IMR-90 (cell line): Measurements from ENCODE around the gene UCK2.

Experiments
- CEBPB ChIP-seq: IDR thresholded peaks from 2 replicates; pipeline ENCODE4 v1.6.1; 2012; ENCODE audit warnings: low read depth, low read length, improper control_type of control experiment
- CHD1 ChIP-seq: IDR thresholded peaks from 2 replicates; pipeline ENCODE4 v1.6.1; 2012; ENCODE audit warnings: low read depth, low read length, improper control_type of control experiment
- MAFK ChIP-seq: IDR thresholded peaks from 2 replicates; pipeline ENCODE4 v1.6.1; 2012; ENCODE audit warnings: low read depth, low read length, improper control_type of control experiment
- MAZ ChIP-seq: IDR thresholded peaks from 2 replicates; pipeline ENCODE4 v1.6.1; 2012; ENCODE audit warnings: low read depth, mild to moderate bottlenecking, low read length, improper control_type of control experiment, moderate library complexity, borderline replicate concordance
- MXI1 ChIP-seq: IDR thresholded peaks from 2 replicates; pipeline ENCODE4 v1.6.1; 2012; ENCODE audit warnings: low read depth, mild to moderate bottlenecking, low read length, moderate library complexity, borderline replicate concordance
- POLR2A ChIP-seq: IDR thresholded peaks from 2 replicates; pipeline ENCODE4 v1.6.1; 2012; ENCODE audit warnings: mild to moderate bottlenecking, low read depth, low read length
- RAD21 ChIP-seq: IDR thresholded peaks from 2 replicates; pipeline ENCODE4 v1.6.1; 2012; ENCODE audit warnings: low read length, improper control_type of control experiment
- RFX5 ChIP-seq: IDR thresholded peaks from 2 replicates; pipeline ENCODE4 v1.8.0; 2012; ENCODE audit warnings: low read depth, mild to moderate bottlenecking, low read length, moderate library complexity
- TF ChIP-seq, protein P1 (sequence below): conservative IDR thresholded peaks from 2 replicates; pipeline ENCODE4 v1.5.1; 2012; ENCODE audit warnings: mild to moderate bottlenecking, low read depth, low read length, improper control_type of control experiment

DNA sequence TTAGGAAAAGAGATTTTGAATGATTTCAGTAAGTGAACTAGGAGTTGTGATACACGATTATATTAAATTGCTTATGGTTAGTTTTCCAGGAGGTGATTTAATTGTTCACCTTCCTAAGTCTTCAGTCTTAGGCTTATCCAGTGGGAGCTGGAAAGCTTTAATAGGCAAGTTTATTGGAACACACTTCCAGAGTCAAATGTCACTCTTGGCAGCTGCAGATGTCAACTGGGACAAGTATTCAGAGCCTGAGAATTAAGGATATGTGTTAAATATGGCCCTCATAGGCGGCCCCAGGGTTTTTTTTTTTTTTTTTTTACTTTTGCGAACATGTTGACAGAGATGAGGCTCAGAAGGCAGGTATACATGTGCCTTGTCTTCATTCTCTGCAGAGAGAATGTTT lies 29.2 kb downstream of the UCK2 start:
- TF ChIP-seq MXI1 (no peak), CEBPB (no peak), POLR2A (no peak), MAFK (no peak), MAZ (no peak), RAD21 (no peak), RFX5 (no peak), CHD1 (no peak)
- TF ChIP-seq, protein P1, sequence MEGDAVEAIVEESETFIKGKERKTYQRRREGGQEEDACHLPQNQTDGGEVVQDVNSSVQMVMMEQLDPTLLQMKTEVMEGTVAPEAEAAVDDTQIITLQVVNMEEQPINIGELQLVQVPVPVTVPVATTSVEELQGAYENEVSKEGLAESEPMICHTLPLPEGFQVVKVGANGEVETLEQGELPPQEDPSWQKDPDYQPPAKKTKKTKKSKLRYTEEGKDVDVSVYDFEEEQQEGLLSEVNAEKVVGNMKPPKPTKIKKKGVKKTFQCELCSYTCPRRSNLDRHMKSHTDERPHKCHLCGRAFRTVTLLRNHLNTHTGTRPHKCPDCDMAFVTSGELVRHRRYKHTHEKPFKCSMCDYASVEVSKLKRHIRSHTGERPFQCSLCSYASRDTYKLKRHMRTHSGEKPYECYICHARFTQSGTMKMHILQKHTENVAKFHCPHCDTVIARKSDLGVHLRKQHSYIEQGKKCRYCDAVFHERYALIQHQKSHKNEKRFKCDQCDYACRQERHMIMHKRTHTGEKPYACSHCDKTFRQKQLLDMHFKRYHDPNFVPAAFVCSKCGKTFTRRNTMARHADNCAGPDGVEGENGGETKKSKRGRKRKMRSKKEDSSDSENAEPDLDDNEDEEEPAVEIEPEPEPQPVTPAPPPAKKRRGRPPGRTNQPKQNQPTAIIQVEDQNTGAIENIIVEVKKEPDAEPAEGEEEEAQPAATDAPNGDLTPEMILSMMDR: no peak
